Caco-2 (cell line): ENCODE data around the gene TEX51. TPM values are rescaled to one million over a fixed set of nuclear protein-coding genes. Genes with fewer than 3 reads are reported as not detected.

Experiments used
- BruUV-seq: library from RNA; stranded (reverse); fragments of 400-500 nt; replicated peaks from 2 replicates; lab custom pipeline; 2021; lab: Mats Ljungman, UMichigan
- CTCF ChIA-PET: fragments of 300-600 bp; sonication (Branson Sonifier 250); formaldehyde crosslinking; loops from one replicate; lab custom pipeline; 2022; ENCODE audit warnings: antibody characterized with exemption; lab: Charles Lee
- POLR2A ChIA-PET: fragments of 300-600 bp; sonication (Branson Sonifier 250); formaldehyde crosslinking; loops from one replicate; lab custom pipeline; 2022; ENCODE audit warnings: antibody characterized with exemption; lab: Charles Lee
- DNase-seq, 2 experiments: peaks; one replicate each; pipeline versions ENCODE4 v3.0.0 to v3.0.0-alpha.2; 2020 to 2022
- H3K27me3 ChIP-seq: replicated peaks from 2 replicates; pipeline ENCODE4 v1.6.0; 2011; ENCODE audit warnings: low read length; ENCODE audit not compliant: control insufficient read depth, insufficient read depth
- H3K36me3 ChIP-seq: 2 replicates; pipeline ENCODE4 v1.5.1; 2011; ENCODE audit warnings: low read length; ENCODE audit not compliant: control insufficient read depth, insufficient read depth
- H3K4me1 ChIP-seq: fragments of 250-450 bp; sonication (Bioruptor Pico); 2 replicates; pipeline ENCODE4 v1.5.1; 2020; ENCODE audit warnings: mild to moderate bottlenecking
- H3K4me3 ChIP-seq: 2 replicates; pipeline ENCODE4 v1.5.1; 2011; ENCODE audit warnings: low read depth, mild to moderate bottlenecking, control low read depth, low read length
- H3K9me3 ChIP-seq: fragments of 250-450 bp; sonication (Bioruptor Pico); 2 replicates; pipeline ENCODE4 v1.5.1; 2020; ENCODE audit warnings: mild to moderate bottlenecking, moderate library complexity
- H3K27ac Mint-ChIP-seq: one replicate; pipeline ENCODE4 v1.8.0; 2022; ENCODE audit warnings: mixed read lengths; ENCODE audit not compliant: unreplicated experiment
- H3K27me3 Mint-ChIP-seq: one replicate; pipeline ENCODE4 v1.8.0; 2022; ENCODE audit warnings: mixed read lengths; ENCODE audit not compliant: insufficient read depth, unreplicated experiment
- H3K36me3 Mint-ChIP-seq: one replicate; pipeline ENCODE4 v1.8.0; 2022; ENCODE audit warnings: mild to moderate bottlenecking, mixed read lengths; ENCODE audit not compliant: insufficient read depth, unreplicated experiment
- H3K4me1 Mint-ChIP-seq: one replicate; pipeline ENCODE4 v1.8.0; 2022; ENCODE audit warnings: low read depth, mixed read lengths; ENCODE audit not compliant: unreplicated experiment
- H3K4me3 Mint-ChIP-seq: one replicate; pipeline ENCODE4 v1.8.0; 2022; ENCODE audit warnings: mild to moderate bottlenecking, moderate library complexity, mixed read lengths; ENCODE audit not compliant: unreplicated experiment
- H3K9me3 Mint-ChIP-seq: one replicate; pipeline ENCODE4 v1.8.0; 2022; ENCODE audit warnings: mixed read lengths; ENCODE audit not compliant: unreplicated experiment
- intact Hi-C: fragments of 100-400 bp; cut with micrococcal nuclease; formaldehyde crosslinking; loops from one replicate; pipeline ENCODE4 v1.10.0; 2022; ENCODE audit not compliant: unreplicated experiment
- total RNA-seq: library from RNA; stranded (reverse); gene quantifications from 2 replicates; pipeline ENCODE4 v1.2.3, GENCODE V29; 2022
- TF ChIP-seq, protein P1 (sequence below), 2 experiments: fragments of 200-600 bp in 1 of 2; IDR thresholded peaks; 1 replicate in 1 of 2; 2 replicates in 1 of 2; pipeline versions ENCODE4 v1.5.1 to v1.8.0; 2011 to 2022; ENCODE audit warnings: antibody characterized with exemption in 1 of 2, control low read depth in 1 of 2, inconsistent platforms in 1 of 2, low read depth in 1 of 2, low read length in 1 of 2, mild to moderate bottlenecking in 1 of 2, moderate library complexity in 1 of 2; ENCODE audit not compliant: insufficient read depth in 1 of 2, severe bottlenecking in 1 of 2, unreplicated experiment in 1 of 2

Gene TEX51
- total RNA-seq, 1 experiment from 2014 or later = not detected

DNA sequence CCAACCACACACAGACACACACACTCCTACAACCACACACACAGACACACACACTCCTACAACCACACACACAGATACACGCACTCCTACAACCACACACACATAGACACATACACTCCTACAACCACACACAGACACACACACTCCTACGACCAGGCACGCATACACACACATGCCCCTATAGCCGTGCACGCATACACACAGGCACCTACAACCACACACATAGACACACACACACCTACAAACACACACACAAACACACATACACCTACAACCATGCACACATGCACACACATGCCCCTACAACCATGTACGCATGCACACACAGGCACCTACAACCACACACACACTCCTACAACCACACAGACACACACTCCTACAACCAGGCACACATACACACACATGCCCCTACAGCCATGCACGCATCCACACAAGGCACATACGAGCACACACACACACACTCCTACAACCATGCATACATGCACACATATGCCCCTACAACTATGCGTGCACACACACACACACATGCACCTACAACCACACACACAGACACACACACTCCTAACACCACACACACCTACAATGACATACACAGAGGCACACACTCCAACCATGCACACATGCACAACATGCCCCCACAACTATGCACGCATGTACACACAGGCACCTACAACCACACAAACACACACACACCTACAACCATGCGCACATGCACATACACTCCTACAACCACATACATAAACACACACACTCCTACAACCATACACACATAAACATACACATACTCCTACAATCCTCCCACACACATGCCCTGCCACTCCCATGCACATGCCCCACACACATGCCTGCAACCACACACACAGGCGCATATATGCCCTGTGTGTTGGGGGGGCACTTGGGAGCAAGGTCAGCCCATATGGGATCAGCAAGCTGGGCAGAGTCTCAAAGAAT is 19.1 kb upstream of the TEX51 start:
- Mint-ChIP-seq H3K4me1 (no peaks in the 10 kb centered on the region), H3K4me3 (no peak overlapping the region), H3K27me3 (no peaks in the 10 kb centered on the region), H3K9me3 (peaks cover 15% of the 10 kb centered on the region), H3K36me3 (no peaks in the 10 kb centered on the region), H3K27ac (no peak overlapping the region)
- no peaks in the 10 kb centered on the region for H3K9me3 ChIP-seq
- CTCF ChIA-PET = no interaction called here
- H3K36me3 ChIP-seq = no peaks in the 10 kb centered on the region
- DNase-seq = no peak
- intact Hi-C loops = no loop called here
- no TSS peak for BruUV-seq
- H3K4me3 ChIP-seq = no peak overlapping the region
- POLR2A ChIA-PET = no interaction called here
- TF ChIP-seq, protein P1, sequence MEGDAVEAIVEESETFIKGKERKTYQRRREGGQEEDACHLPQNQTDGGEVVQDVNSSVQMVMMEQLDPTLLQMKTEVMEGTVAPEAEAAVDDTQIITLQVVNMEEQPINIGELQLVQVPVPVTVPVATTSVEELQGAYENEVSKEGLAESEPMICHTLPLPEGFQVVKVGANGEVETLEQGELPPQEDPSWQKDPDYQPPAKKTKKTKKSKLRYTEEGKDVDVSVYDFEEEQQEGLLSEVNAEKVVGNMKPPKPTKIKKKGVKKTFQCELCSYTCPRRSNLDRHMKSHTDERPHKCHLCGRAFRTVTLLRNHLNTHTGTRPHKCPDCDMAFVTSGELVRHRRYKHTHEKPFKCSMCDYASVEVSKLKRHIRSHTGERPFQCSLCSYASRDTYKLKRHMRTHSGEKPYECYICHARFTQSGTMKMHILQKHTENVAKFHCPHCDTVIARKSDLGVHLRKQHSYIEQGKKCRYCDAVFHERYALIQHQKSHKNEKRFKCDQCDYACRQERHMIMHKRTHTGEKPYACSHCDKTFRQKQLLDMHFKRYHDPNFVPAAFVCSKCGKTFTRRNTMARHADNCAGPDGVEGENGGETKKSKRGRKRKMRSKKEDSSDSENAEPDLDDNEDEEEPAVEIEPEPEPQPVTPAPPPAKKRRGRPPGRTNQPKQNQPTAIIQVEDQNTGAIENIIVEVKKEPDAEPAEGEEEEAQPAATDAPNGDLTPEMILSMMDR (IDR thresholded peaks at IDR 0.05; ENCODE audit: insufficient read depth in 1 of 2, low read depth in 1 of 2, low read length in 1 of 2, severe bottlenecking in 1 of 2, unreplicated experiment in 1 of 2) = no peak
- no peaks in the 10 kb centered on the region for H3K4me1 ChIP-seq
- no peaks in the 10 kb centered on the region for H3K27me3 ChIP-seq

DNA sequence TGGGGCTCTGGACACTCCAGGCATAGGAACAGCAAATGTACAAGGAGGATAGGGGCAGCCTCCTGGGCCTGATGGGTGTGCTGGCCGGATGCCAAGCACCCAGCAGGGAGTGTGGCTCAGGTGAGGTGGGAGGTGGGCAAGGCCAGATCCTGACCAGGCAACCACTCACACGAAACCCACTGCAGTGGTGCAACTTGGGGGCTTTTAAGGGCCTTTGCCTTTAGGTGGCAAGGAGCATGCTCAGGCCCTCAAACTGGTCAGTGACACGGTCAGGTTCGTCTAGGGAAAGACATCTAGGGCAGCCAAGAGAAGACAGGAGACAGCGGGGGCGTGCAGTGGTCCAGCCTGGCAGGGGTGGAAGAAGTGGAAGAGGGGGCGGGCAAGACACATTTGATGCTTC is 18.4 kb upstream of the TEX51 start:
- no peak overlapping the region for H3K27ac Mint-ChIP-seq
- H3K36me3 ChIP-seq = no peaks in the 10 kb centered on the region
- no peaks in the 10 kb centered on the region for H3K36me3 Mint-ChIP-seq
- no TSS peak for BruUV-seq
- no peaks in the 10 kb centered on the region for H3K9me3 ChIP-seq
- no peak overlapping the region for H3K4me3 Mint-ChIP-seq
- ChIA-PET CTCF (no interaction called here), POLR2A (no interaction called here)
- peaks cover 8% of the 10 kb centered on the region for H3K9me3 Mint-ChIP-seq
- H3K4me3 ChIP-seq = no peak overlapping the region
- no peaks in the 10 kb centered on the region for H3K27me3 Mint-ChIP-seq
- TF ChIP-seq, protein P1 (IDR thresholded peaks at IDR 0.05; ENCODE audit: insufficient read depth in 1 of 2, low read depth in 1 of 2, low read length in 1 of 2, severe bottlenecking in 1 of 2, unreplicated experiment in 1 of 2) = no peak
- DNase-seq = no peak
- no peaks in the 10 kb centered on the region for H3K27me3 ChIP-seq
- no peaks in the 10 kb centered on the region for H3K4me1 ChIP-seq
- no peaks in the 10 kb centered on the region for H3K4me1 Mint-ChIP-seq
- intact Hi-C loops = no loop called here

DNA sequence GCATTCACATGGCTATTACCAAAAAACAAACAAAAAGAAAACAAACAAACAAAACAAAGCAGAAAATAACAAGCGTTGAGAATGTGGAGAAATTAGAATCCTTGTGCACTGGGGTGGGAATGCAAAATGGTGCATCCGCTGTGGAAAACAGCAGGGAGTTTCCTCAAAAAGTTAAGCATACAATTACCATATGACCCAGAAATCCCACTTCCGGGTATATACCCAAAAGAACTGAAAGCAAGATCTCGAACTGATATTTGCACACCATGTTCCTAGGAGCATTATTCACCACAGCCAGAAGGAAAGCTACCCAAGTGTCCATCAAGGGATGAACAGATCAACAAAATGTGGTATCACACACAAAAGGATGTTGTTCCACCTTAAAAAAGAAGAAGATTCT is 17.9 kb upstream of the TEX51 start:
- ChIA-PET POLR2A (no interaction called here), CTCF (no interaction called here)
- BruUV-seq = no TSS peak
- H3K9me3 ChIP-seq = no peaks in the 10 kb centered on the region
- H3K4me3 ChIP-seq = no peak overlapping the region
- Mint-ChIP-seq H3K27ac (no peak overlapping the region), H3K36me3 (no peaks in the 10 kb centered on the region), H3K4me1 (no peaks in the 10 kb centered on the region), H3K9me3 (peaks cover 3% of the 10 kb centered on the region), H3K27me3 (no peaks in the 10 kb centered on the region), H3K4me3 (no peak overlapping the region)
- no peaks in the 10 kb centered on the region for H3K4me1 ChIP-seq
- H3K36me3 ChIP-seq = no peaks in the 10 kb centered on the region
- TF ChIP-seq, protein P1 (IDR thresholded peaks at IDR 0.05; ENCODE audit: insufficient read depth in 1 of 2, low read depth in 1 of 2, low read length in 1 of 2, severe bottlenecking in 1 of 2, unreplicated experiment in 1 of 2) = no peak
- DNase-seq = no peak
- intact Hi-C loops = no loop called here
- H3K27me3 ChIP-seq = no peaks in the 10 kb centered on the region
